Measurements from ENCODE around the gene ADGRF5.

ADGRF5 gene

GRCh38 chr6:46949632-46950280 lies 28.0 kb upstream of the ADGRF5 start:
- H3K4me3 ChIP-seq (ENCODE audit: low read length), result no peak overlapping the region
- H2AFZ ChIP-seq (ENCODE audit: low read depth, low read length), result no peak overlapping the region
- H3K9ac ChIP-seq (ENCODE audit: low read length), result no peak overlapping the region
- no peaks in the 10 kb centered on the region for H3K4me1 ChIP-seq (ENCODE audit: low read length)
- H3K36me3 ChIP-seq (replicated peaks; ENCODE audit: low read depth, low read length), result no peaks in the 10 kb centered on the region
- H3K27ac ChIP-seq (ENCODE audit: low read length), result no peak overlapping the region
- no peak for TF ChIP-seq EZH2phosphoT487 (IDR thresholded peaks at IDR 0.05; ENCODE audit: low read depth)
- TF ChIP-seq CTCF (IDR thresholded peaks at IDR 0.05; ENCODE audit: low read depth, low read length), result no peak
- H3K9me3 ChIP-seq (ENCODE audit: insufficient read depth, low read length), result no peaks in the 10 kb centered on the region
- H3K79me2 ChIP-seq (ENCODE audit: low read length), result no peaks in the 10 kb centered on the region
- no peak overlapping the region for H3K4me2 ChIP-seq (ENCODE audit: low read length)
- H3K27me3 ChIP-seq (ENCODE audit: low read depth, low read length), result peaks cover 53% of the 10 kb centered on the region
- no peaks in the 10 kb centered on the region for H4K20me1 ChIP-seq (ENCODE audit: insufficient read depth, low read length)

DNA sequence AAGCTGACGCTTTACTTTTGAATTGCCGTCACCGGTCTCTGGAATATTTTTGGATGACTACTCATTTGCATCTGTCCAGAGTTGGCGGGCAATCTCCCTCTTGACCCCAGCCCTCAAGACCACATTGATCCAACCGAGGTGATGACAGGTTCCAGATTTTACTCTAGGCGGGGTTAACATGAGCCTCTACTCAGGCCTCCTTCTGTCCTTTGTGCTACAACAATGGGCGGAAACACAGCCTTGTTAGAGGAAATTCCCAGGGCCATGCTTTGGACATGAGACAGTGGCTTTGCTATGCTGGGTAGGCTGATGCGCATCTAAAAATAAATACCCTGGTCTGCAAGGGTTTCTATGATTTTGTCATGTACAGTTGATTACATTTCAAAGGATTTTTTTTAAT lies 27.0 kb upstream of the ADGRF5 start:
- Histone ChIP-seq H3K9ac (ENCODE audit: low read length) (no peak overlapping the region), H3K4me3 (ENCODE audit: low read length) (no peak overlapping the region), H4K20me1 (ENCODE audit: insufficient read depth, low read length) (no peaks in the 10 kb centered on the region), H2AFZ (ENCODE audit: low read depth, low read length) (no peak overlapping the region), H3K36me3 (replicated peaks; ENCODE audit: low read depth, low read length) (no peaks in the 10 kb centered on the region), H3K4me1 (ENCODE audit: low read length) (no peaks in the 10 kb centered on the region), H3K9me3 (ENCODE audit: insufficient read depth, low read length) (no peaks in the 10 kb centered on the region), H3K27me3 (ENCODE audit: low read depth, low read length) (peaks cover 51% of the 10 kb centered on the region), H3K4me2 (ENCODE audit: low read length) (no peak overlapping the region), H3K79me2 (ENCODE audit: low read length) (no peaks in the 10 kb centered on the region), H3K27ac (ENCODE audit: low read length) (no peak overlapping the region)
- TF ChIP-seq EZH2phosphoT487 (IDR thresholded peaks at IDR 0.05; ENCODE audit: low read depth), result no peak
- no peak for TF ChIP-seq CTCF (IDR thresholded peaks at IDR 0.05; ENCODE audit: low read depth, low read length)

DNA sequence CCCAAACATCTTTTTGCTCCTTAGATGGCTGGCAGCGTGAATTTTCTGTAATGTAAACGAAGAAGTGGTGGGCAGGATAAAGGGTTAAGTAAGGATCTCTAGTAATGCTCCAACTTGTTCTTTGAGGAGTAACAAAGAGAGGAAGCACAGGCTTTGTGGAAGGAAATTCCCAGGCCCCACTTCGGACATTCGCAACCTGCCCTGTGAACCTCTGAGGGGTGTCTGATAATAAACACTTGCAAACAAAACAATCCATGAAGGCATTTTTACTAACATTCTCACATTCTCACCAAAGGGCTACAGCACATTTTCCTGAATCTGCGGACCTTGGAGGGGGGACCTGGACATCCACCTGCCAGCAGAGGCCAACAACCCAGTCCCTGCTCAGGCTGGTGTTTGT lies 25.8 kb upstream of the ADGRF5 start:
- no peaks in the 10 kb centered on the region for H4K20me1 ChIP-seq (ENCODE audit: insufficient read depth, low read length)
- TF ChIP-seq CTCF (IDR thresholded peaks at IDR 0.05; ENCODE audit: low read depth, low read length) (no peak), EZH2phosphoT487 (IDR thresholded peaks at IDR 0.05; ENCODE audit: low read depth) (no peak)
- no peaks in the 10 kb centered on the region for H3K4me1 ChIP-seq (ENCODE audit: low read length)
- H3K4me2 ChIP-seq (ENCODE audit: low read length), result no peak overlapping the region
- no peaks in the 10 kb centered on the region for H3K9me3 ChIP-seq (ENCODE audit: insufficient read depth, low read length)
- no peak overlapping the region for H2AFZ ChIP-seq (ENCODE audit: low read depth, low read length)
- no peak overlapping the region for H3K4me3 ChIP-seq (ENCODE audit: low read length)
- no peaks in the 10 kb centered on the region for H3K36me3 ChIP-seq (replicated peaks; ENCODE audit: low read depth, low read length)
- H3K27me3 ChIP-seq (ENCODE audit: low read depth, low read length), result peaks cover 59% of the 10 kb centered on the region
- no peak overlapping the region for H3K9ac ChIP-seq (ENCODE audit: low read length)
- no peaks in the 10 kb centered on the region for H3K79me2 ChIP-seq (ENCODE audit: low read length)
- H3K27ac ChIP-seq (ENCODE audit: low read length), result no peak overlapping the region

- no peaks in the 10 kb centered on the region for H4K20me1 ChIP-seq (ENCODE audit: insufficient read depth, low read length)
- H3K79me2 ChIP-seq (ENCODE audit: low read length), result no peaks in the 10 kb centered on the region
- H3K4me3 ChIP-seq (ENCODE audit: low read length), result no peak overlapping the region
- peaks cover 25% of the 10 kb centered on the region for H3K27me3 ChIP-seq (ENCODE audit: low read depth, low read length)
- no peaks in the 10 kb centered on the region for H3K9me3 ChIP-seq (ENCODE audit: insufficient read depth, low read length)
- H3K36me3 ChIP-seq (replicated peaks; ENCODE audit: low read depth, low read length), result no peaks in the 10 kb centered on the region
- H3K27ac ChIP-seq (ENCODE audit: low read length), result no peak overlapping the region
- TF ChIP-seq EZH2phosphoT487 (IDR thresholded peaks at IDR 0.05; ENCODE audit: low read depth), result no peak
- TF ChIP-seq CTCF (IDR thresholded peaks at IDR 0.05; ENCODE audit: low read depth, low read length), result no peak
- H3K4me1 ChIP-seq (ENCODE audit: low read length), result no peaks in the 10 kb centered on the region
- H3K9ac ChIP-seq (ENCODE audit: low read length), result no peak overlapping the region
- H2AFZ ChIP-seq (ENCODE audit: low read depth, low read length), result no peak overlapping the region
- no peak overlapping the region for H3K4me2 ChIP-seq (ENCODE audit: low read length)
Measured at GRCh38 chr6:46940433-46941226, 18.9 kb upstream of the ADGRF5 start.
